Duodenal mucosa (tissue), 2 donors: ENCODE results near the gene AOAH.

ENCODE experiments used
- H3K27ac ChIP-seq: one replicate; pipeline ENCODE4 v1.7.0; 2013; ENCODE audit warnings: low read depth, low read length
- H3K27me3 ChIP-seq, 2 donors: one replicate each; pipeline ENCODE4 v1.7.0; 2013; ENCODE audit warnings: low read length in 2 of 2, control low read depth in 1 of 2; ENCODE audit not compliant: insufficient read depth in 2 of 2, control insufficient read depth in 1 of 2
- H3K36me3 ChIP-seq, 2 donors: one replicate each; pipeline ENCODE4 v1.7.0; 2013; ENCODE audit warnings: low read length in 2 of 2, control low read depth in 1 of 2; ENCODE audit not compliant: insufficient read depth in 2 of 2, control insufficient read depth in 1 of 2
- H3K4me1 ChIP-seq, 2 donors: one replicate each; pipeline ENCODE4 v1.7.0; 2013; ENCODE audit warnings: low read length in 2 of 2, control low read depth in 1 of 2; ENCODE audit not compliant: insufficient read depth in 2 of 2, control insufficient read depth in 1 of 2
- H3K4me3 ChIP-seq, 2 donors: one replicate each; pipeline ENCODE4 v1.7.0; 2013; ENCODE audit warnings: low read length in 2 of 2, low read depth in 1 of 2
- H3K9ac ChIP-seq, 2 donors: one replicate each; pipeline ENCODE4 v1.7.0; 2013; ENCODE audit warnings: low read length in 2 of 2, low read depth in 1 of 2
- H3K9me3 ChIP-seq, 2 donors: one replicate each; pipeline ENCODE4 v1.7.0; 2013; ENCODE audit warnings: low read length in 2 of 2, control low read depth in 1 of 2; ENCODE audit not compliant: control insufficient read depth in 1 of 2

Gene AOAH

DNA sequence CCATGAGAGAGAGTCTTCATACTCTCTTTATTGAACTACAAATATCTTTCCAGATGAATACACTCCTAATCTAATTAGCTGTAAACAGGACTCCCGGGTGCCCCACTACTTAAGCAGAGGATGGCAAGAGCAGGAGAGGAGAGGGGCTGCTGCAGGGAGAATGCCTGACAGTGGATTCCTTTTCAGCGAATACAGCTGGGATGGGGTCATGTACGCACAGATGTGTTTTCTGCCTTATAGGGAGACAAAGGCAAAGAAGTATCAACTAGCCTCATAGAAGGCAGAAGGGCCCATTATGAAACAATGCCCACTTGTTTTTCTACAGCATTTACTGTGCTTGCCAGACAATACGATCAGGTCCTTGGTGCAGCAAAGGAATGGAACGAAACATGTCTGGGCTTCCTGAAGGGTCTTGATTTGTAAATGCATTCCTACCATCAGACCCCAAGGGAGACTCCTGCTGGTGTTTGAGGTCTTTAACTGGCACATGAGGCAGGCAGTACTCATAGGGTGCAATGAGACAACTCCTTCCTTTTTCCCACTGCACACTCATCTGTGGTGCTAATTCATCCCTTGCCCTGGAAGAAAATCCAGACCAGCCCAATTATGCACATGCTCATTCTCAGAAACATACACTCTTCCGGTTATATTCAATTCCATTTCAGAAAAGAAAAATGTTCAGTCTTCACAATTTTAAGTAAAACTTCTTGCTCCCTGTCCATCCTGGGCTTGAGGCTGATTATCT, 117.1 kb downstream of the AOAH start:
- Histone ChIP-seq H3K27ac (no peak overlapping the region), H3K36me3 (no peaks in the 10 kb centered on the region), H3K9me3 (no peaks in the 10 kb centered on the region), H3K4me1 (no peaks in the 10 kb centered on the region), H3K27me3 (no peaks in the 10 kb centered on the region), H3K9ac (no peak overlapping the region), H3K4me3 (no peak overlapping the region)

DNA sequence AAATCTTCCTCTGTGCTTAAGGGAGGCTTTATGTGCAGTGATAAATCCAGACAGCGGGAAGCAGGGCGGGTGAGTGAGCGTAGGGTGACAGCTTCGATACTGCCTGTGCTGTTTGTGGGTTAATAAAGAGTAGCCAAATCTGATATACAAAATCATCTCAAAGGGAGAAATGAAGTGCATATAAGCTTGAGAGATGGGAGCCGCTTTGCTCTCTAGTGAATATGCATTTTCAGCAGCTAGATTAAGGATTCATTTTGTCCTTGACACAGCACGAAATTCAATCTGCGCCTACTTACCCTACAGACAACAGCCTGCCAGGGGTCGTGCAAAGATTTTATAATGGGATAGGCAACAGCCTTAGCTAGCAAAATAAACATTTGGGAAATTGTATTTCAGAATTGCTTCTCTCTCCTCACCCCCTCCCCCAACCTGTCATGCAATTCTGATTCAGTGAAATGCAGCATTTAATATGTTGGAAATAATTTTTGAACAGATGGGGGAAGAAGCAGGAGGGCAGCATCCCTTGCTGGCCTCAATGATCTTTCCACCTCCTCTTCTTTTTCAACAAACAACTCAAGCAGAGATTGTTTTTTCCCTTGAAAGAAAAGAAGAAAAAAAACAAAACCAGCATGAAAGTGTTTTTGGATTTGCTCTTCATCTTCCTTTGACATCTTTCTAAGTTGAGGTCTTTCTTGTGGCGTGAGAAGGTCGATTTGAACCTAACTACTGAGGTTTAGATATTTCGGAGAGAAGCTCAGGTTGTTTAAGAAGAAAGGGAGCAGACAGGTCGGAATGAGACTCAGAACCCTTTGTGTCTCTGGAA, 117.9 kb downstream of the AOAH start:
- H3K9me3 ChIP-seq, result no peaks in the 10 kb centered on the region
- no peaks in the 10 kb centered on the region for H3K27me3 ChIP-seq
- H3K4me3 ChIP-seq, result no peak overlapping the region
- H3K9ac ChIP-seq, result no peak overlapping the region
- no peaks in the 10 kb centered on the region for H3K36me3 ChIP-seq
- no peak overlapping the region for H3K27ac ChIP-seq
- H3K4me1 ChIP-seq, result no peaks in the 10 kb centered on the region

DNA sequence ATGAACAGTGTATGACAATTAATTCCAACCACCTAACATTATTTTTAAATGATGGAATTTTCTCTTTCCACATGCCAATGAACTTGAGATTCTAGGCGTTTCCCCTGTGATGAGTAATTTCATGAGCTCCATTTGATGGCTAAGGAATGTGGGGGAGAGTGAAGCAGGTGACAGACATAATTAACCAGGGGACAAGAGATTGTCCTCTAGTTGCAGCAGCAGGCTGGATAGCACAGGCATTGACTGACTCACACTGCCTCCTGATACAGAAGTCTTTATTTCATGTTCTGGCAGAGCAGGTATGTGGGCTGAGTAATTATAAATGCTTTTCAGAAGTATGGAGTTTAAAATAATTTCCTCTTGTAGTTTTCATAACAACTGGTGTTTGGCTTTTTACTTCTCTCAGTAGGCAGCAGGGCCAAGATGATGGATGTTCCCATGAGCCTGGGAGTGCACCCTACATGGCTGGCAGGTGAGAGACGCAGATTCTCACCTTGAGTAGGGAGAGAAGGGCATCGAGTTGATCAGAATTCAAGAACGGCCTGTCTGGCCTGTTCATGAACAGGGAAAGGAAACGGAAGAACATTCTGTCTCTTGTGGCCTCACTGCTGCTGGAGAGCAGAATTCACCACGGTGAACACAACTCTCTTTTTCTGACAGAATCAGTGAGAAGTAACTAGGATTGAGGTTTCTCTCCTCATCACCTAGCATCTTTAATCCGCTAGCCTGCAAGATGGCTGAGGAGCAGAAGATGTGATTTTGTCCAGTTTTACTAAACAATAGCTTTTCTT, 118.8 kb downstream of the AOAH start:
- Histone ChIP-seq H3K9ac (no peak overlapping the region), H3K36me3 (no peaks in the 10 kb centered on the region), H3K9me3 (no peaks in the 10 kb centered on the region), H3K27ac (no peak overlapping the region), H3K27me3 (no peaks in the 10 kb centered on the region), H3K4me1 (no peaks in the 10 kb centered on the region), H3K4me3 (no peak overlapping the region)

DNA sequence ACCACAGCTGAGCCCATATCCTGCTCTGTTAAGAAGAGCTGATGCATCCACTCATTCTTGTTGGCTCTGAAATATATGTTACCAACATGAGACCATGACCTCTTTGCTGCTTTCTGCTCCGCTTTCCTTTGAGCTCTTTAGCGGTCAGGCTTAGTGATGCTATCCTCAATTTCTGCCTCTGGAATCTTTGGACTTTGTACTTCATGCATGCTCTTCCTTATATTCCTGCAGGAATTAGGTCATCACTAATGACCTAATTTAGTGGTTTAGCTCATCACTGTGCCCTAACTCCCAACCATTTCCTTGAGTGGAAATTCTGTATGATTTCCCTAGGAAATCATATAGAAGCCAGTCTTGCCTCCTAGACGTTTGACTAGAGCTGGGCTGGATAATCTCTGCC, 119.5 kb downstream of the AOAH start:
- Histone ChIP-seq H3K27me3 (no peaks in the 10 kb centered on the region), H3K27ac (no peak overlapping the region), H3K4me1 (no peaks in the 10 kb centered on the region), H3K9me3 (no peaks in the 10 kb centered on the region), H3K4me3 (no peak overlapping the region), H3K36me3 (no peaks in the 10 kb centered on the region), H3K9ac (no peak overlapping the region)

DNA sequence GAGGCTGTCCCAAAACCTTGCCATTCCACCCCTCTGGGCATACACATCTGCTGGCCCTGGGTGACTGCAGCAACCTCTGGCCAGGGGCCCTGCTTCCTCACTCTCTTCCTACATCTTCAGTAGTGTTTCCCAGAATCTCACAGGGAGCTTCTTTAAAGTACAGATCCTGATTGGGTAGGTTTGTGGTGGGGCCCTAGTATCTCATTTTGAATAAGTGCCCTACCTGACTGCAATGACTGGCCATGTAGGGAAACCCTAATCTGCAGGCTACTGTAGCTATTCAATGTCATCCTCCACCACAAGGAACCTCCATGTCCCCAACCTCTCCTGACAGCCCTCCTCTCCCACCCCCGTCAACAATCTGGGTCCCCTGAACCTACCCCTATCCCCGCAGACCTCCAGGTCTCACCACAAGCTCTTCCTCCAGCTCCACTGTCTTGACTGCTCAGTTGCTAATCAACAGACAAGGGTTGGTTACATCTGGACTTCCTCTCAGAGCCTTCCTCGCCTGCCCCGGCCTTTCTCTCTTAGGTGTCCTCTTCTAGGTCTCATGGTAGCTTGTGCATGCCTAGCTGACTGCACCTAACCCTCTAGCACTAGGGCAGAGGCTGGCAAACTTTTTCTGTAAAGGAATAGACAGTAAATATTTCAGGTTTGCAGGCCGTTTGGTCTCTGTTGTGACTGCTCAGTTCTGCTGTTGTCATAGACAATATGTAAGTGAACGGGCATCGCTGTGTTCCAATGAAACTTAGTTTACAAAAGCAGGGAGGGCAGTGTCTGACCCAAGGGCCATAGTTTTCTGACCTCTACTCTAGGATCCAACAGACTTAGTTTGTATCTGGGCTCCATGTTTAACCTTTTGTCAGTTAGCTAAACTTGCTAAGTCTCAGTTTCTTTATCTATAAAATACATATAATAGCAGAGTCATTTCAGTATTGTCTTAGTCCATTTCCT, 121.1 kb downstream of the AOAH start:
- Histone ChIP-seq H3K36me3 (no peaks in the 10 kb centered on the region), H3K27ac (no peak overlapping the region), H3K4me3 (no peak overlapping the region), H3K4me1 (no peaks in the 10 kb centered on the region), H3K9ac (no peak overlapping the region), H3K9me3 (no peaks in the 10 kb centered on the region), H3K27me3 (no peaks in the 10 kb centered on the region)

DNA sequence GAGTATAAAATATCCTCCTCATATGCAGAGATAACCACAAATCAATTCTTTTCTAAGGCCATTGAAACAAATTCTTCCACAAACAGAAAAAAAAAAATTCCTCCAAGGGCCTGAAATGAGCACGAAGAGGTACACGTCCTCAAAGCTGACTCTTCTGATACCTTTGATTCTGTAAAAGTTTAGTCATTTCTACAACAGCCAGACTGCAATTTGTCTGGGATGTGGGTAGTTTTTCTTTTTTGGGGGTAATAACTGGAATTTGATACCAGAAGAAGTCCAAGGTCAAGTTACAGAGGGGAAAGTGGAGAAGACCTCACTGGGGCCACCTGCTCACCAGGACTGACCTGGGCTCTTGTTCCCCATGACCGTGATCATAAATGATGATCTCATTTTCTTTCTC, 121.8 kb downstream of the AOAH start:
- H3K4me1 ChIP-seq, result no peaks in the 10 kb centered on the region
- no peaks in the 10 kb centered on the region for H3K9me3 ChIP-seq
- no peaks in the 10 kb centered on the region for H3K27me3 ChIP-seq
- no peak overlapping the region for H3K27ac ChIP-seq
- H3K36me3 ChIP-seq, result no peaks in the 10 kb centered on the region
- no peak overlapping the region for H3K9ac ChIP-seq
- no peak overlapping the region for H3K4me3 ChIP-seq

DNA sequence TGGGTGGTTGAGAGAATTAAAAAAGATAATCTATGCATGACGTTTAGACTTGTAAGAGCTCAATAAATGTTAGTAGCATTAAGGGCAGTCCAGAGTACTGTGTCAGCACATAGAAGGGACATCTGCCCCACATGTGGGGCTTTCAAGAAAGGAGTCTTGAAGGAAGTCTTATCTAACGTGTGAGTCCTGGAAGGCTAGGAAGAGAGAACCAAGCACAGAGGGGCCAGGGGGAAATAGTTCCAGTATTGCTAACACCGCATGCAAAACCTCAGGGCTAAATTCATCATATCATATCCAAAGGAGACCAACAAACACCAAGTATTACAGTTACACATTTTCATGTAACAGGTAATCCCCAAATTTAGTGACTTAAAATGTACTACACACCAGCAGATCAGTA, 122.7 kb downstream of the AOAH start:
- H3K4me3 ChIP-seq, result no peak overlapping the region
- no peaks in the 10 kb centered on the region for H3K27me3 ChIP-seq
- H3K27ac ChIP-seq, result no peak overlapping the region
- no peaks in the 10 kb centered on the region for H3K36me3 ChIP-seq
- no peak overlapping the region for H3K9ac ChIP-seq
- no peaks in the 10 kb centered on the region for H3K4me1 ChIP-seq
- H3K9me3 ChIP-seq, result no peaks in the 10 kb centered on the region

DNA sequence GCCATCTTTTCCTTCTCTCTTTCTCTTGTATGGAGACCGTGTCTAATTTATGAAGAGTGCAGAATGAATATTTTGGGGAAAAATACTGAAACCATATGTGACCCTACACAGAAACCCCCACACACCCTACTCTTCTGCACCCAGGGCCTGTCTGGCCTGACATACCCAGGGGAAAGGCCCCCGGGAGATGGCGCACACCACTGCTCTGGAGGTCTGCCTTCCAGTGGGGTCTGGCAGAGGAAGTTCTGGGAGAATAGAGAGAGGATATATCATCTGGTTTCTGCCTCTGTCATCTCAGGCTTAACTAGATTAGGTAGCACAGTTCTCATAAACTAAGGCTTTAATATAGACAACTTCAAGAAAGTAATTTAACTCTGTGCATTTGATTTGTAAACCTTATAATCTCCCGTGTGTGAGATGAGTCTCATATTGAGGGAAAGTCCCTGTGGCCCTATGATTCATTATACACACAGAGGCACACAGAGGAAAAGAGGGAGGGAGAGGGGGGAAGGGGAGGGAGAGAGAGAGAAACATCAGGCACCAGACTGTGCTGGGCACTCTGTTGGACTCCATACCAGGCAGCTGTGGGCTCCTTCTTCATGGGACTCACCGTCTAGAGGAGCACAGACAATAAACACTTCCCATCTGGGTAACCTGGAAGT, 123.3 kb downstream of the AOAH start:
- Histone ChIP-seq H3K4me1 (no peaks in the 10 kb centered on the region), H3K9ac (no peak overlapping the region), H3K27me3 (no peaks in the 10 kb centered on the region), H3K4me3 (no peak overlapping the region), H3K36me3 (no peaks in the 10 kb centered on the region), H3K9me3 (no peaks in the 10 kb centered on the region), H3K27ac (no peak overlapping the region)

DNA sequence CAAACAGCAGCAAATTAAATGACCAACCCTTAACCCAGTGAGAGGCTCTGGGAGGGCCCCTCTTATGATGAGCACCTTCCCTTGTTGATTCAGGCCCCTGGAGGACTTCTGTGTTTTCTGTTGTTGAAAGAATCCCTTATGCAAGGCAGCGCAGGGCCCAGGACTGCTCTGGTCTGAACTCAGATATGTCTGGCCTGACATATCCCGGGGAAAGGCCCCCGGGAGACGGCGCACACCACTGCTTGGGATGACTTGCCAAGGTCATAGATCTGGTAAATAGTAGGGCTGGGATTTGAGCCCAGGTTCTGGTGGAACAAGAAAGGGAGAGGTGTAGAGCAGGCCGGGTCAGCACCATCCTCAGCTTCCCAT, 124.0 kb downstream of the AOAH start:
- Histone ChIP-seq H3K27me3 (no peaks in the 10 kb centered on the region), H3K27ac (no peak overlapping the region), H3K4me3 (no peak overlapping the region), H3K9me3 (no peaks in the 10 kb centered on the region), H3K9ac (no peak overlapping the region), H3K36me3 (no peaks in the 10 kb centered on the region), H3K4me1 (no peaks in the 10 kb centered on the region)
